ENCODE results near the gene MPZL2. TPM values are rescaled to one million over a fixed set of nuclear protein-coding genes. Genes with fewer than 3 reads are reported as not detected.

MPZL2 gene
- total RNA-seq, 1 experiment from 2014 or later: 0.26 TPM

GRCh38 chr11:118238421-118238820 lies 25.7 kb downstream of the MPZL2 start:
- Histone ChIP-seq H3K4me1 (ENCODE audit: insufficient read depth, low read length) (peaks cover 6% of the 10 kb centered on the region; the same call in 1 of the 2 replicates), H3K18ac (ENCODE audit: insufficient read length, low read depth, low read length) (no peak overlapping the region), H2AFZ (ENCODE audit: low read length) (no peak overlapping the region), H3K4me2 (ENCODE audit: insufficient read depth, insufficient read length, low read length) (no peak overlapping the region), H3T11ph (ENCODE audit: low read length) (no peak overlapping the region), H3K23me2 (ENCODE audit: insufficient read length, low read depth, low read length, poor library complexity, severe bottlenecking) (no peaks in the 10 kb centered on the region), H2BK20ac (ENCODE audit: low read depth, low read length, poor library complexity, severe bottlenecking) (no peak overlapping the region), H3K56ac (ENCODE audit: insufficient read length, low read depth, low read length) (no peak overlapping the region), H2AK5ac (ENCODE audit: insufficient read length, low read length) (no peak overlapping the region), H3K27ac (ENCODE audit: insufficient read length, low read depth, low read length) (no peak overlapping the region), H4K91ac (ENCODE audit: insufficient read length, low read depth, low read length) (no peak overlapping the region), H2BK12ac (ENCODE audit: insufficient read length, low read depth, low read length) (no peak overlapping the region), H4K5ac (ENCODE audit: insufficient read length, low read depth, low read length) (no peak overlapping the region), H3K79me1 (ENCODE audit: insufficient read depth, low read depth, low read length, poor library complexity, severe bottlenecking) (no peaks in the 10 kb centered on the region), H3K14ac (ENCODE audit: insufficient read depth, low read length) (no peak overlapping the region), H4K20me1 (ENCODE audit: control insufficient read depth, insufficient read depth, insufficient read length) (no peaks in the 10 kb centered on the region), H3K79me2 (ENCODE audit: insufficient read depth, low read length) (no peaks in the 10 kb centered on the region), H4K8ac (replicated peaks; ENCODE audit: insufficient read length, low read depth, low read length) (no peak overlapping the region), H2BK5ac (ENCODE audit: insufficient read length, low read length) (no peak overlapping the region), H2BK120ac (ENCODE audit: low read depth, low read length, poor library complexity, severe bottlenecking) (no peak overlapping the region), H2BK15ac (ENCODE audit: low read depth, low read length) (no peak overlapping the region), H3K9ac (ENCODE audit: extremely low read depth, insufficient read length, low read length) (no peak overlapping the region), H3K27me3 (ENCODE audit: insufficient read depth, low read length) (no peaks in the 10 kb centered on the region), H3K4ac (ENCODE audit: low read depth, low read length) (no peak overlapping the region), H3K23ac (ENCODE audit: insufficient read length, low read depth, low read length) (no peak overlapping the region), H3K9me3 (ENCODE audit: control insufficient read depth, low read depth, low read length) (no peaks in the 10 kb centered on the region)
- no peaks in the 10 kb centered on the region for H3K36me3 Mint-ChIP-seq (ENCODE audit: insufficient read depth in 1 of 3, low read depth in 3 of 3)
- H3K4me1 Mint-ChIP-seq: peaks cover 13 to 18% of the 10 kb centered on the region in 2 experiments
- TF ChIP-seq CTCF (conservative IDR thresholded peaks at IDR 0.05): no peak
- H3K9me3 Mint-ChIP-seq: no peaks in the 10 kb centered on the region
- H3K27ac Mint-ChIP-seq: no peak overlapping the region
- no CpG with 5 or more reads among the region's 2 CpGs for WGBS (ENCODE audit: extremely low coverage, insufficient read length, low lambda C conversion rate)
- no peak overlapping the region for H3K4me3 Mint-ChIP-seq
- H3K27me3 Mint-ChIP-seq (ENCODE audit: low read depth): peaks cover 10% of the 10 kb centered on the region
- DNase-seq: no peak

Data from H9 (cell line).